Esophagus squamous epithelium (tissue), 5 donors: ENCODE results near the gene RALGAPB. TPM values are rescaled to one million over a fixed set of nuclear protein-coding genes. Genes with fewer than 3 reads are reported as not detected.

Experiments
- DNase-seq: peaks from one replicate; lab custom pipeline; 2025; lab: John Stamatoyannopoulos, UW
- H3K27ac ChIP-seq, 4 donors: fragments of 200-600 bp; sonication (generic); one replicate each; pipeline ENCODE4 v1.5.1; 2016 to 2019; ENCODE audit warnings: mild to moderate bottlenecking in 1 of 4
- H3K27me3 ChIP-seq, 4 donors: fragments of 200-600 bp; sonication (generic); 1 replicate in 3 of 4; 2 replicates in 1 of 4; pipeline versions ENCODE4 v1.5.1 to v1.6.0; 2017 to 2021; ENCODE audit warnings: antibody characterized with exemption in 1 of 4
- H3K36me3 ChIP-seq, 3 donors: fragments of 200-600 bp; sonication (generic); one replicate each; pipeline ENCODE4 v1.5.1; 2016 to 2019
- H3K4me1 ChIP-seq, 3 donors: fragments of 200-600 bp; sonication (generic); one replicate each; pipeline ENCODE4 v1.5.1; 2017 to 2019
- H3K4me3 ChIP-seq, 4 donors: fragments of 200-600 bp; sonication (generic); 1 replicate in 3 of 4; 2 replicates in 1 of 4; pipeline ENCODE4 v1.5.1; 2016 to 2019; ENCODE audit warnings: mild to moderate bottlenecking in 2 of 4, moderate library complexity in 1 of 4
- H3K9me3 ChIP-seq, 3 donors: fragments of 200-600 bp; sonication (generic); one replicate each; pipeline ENCODE4 v1.5.1; 2016 to 2019
- POLR2A ChIP-seq, 4 donors: fragments of 450-650 bp; IDR thresholded peaks; one replicate each; pipeline ENCODE4 v1.6.1; 2017; ENCODE audit warnings: antibody characterized with exemption in 4 of 4, mild to moderate bottlenecking in 4 of 4, moderate library complexity in 3 of 4
- WGBS, 2 donors: methylation state at CpG; one replicate each; pipeline ENCODE4 v1.1.5; 2018; 5-methylcytosine and 5-hydroxymethylcytosine counted together
- intact Hi-C: fragments of 100-400 bp; cut with DNase I; formaldehyde crosslinking; loops from one replicate; pipeline ENCODE4 v1.15.0; 2022
- total RNA-seq, 4 donors: library from RNA; depleted of rRNA; stranded (reverse); fragments of >200 nt; gene quantifications; one replicate each; pipeline ENCODE4 v1.1.0, GENCODE V29; 2016
- TF ChIP-seq, protein P1 (sequence below), 6 experiments: fragments of 450-650 bp in 4 of 6; fragments of 200-600 bp in 2 of 6; sonication (generic) in 2 of 6; IDR thresholded peaks; one replicate each; pipeline ENCODE4 v1.5.1; 2016 to 2019; ENCODE audit warnings: antibody characterized with exemption in 6 of 6, mild to moderate bottlenecking in 4 of 6, moderate library complexity in 4 of 6
- donor health status: DM: yes; HTN: yes; CAD: no.

RALGAPB gene
- total RNA-seq, 4 donors from 2014 or later, result 17.4 to 38.5 (median 26.9) TPM

DNA sequence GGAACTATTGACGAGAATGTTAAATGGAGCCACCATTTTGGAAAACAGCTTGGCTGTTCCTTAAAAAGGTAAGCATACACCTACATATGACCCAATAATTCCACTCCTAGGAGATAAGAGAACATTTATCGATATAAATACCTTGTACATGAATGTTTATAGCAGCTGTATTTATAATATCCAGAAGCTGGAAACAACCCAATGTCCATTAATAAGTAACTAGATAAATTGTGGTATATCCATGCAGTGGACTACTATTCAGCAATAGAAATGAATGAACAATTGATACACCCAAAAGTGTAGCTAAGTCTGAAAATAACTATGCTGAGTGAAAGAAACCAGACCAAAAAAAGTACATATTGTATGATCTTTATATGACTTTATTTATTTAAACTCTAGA, 66.1 kb downstream of the RALGAPB start:
- H3K4me1 ChIP-seq, result peaks cover 0 to 24% (median 0%) of the 10 kb centered on the region in 3 donors
- DNase-seq, result no peak
- no peak overlapping the region for H3K4me3 ChIP-seq
- H3K27me3 ChIP-seq, result no peaks in the 10 kb centered on the region
- peaks cover 0 to 97% (median 11%) of the 10 kb centered on the region in 3 donors for H3K36me3 ChIP-seq
- WGBS, 2 donors, result 96 to 100% methylated on average over 2 of the region's 2 CpGs
- TF ChIP-seq POLR2A (IDR thresholded peaks at IDR 0.05), result no peak
- TF ChIP-seq, protein P1, sequence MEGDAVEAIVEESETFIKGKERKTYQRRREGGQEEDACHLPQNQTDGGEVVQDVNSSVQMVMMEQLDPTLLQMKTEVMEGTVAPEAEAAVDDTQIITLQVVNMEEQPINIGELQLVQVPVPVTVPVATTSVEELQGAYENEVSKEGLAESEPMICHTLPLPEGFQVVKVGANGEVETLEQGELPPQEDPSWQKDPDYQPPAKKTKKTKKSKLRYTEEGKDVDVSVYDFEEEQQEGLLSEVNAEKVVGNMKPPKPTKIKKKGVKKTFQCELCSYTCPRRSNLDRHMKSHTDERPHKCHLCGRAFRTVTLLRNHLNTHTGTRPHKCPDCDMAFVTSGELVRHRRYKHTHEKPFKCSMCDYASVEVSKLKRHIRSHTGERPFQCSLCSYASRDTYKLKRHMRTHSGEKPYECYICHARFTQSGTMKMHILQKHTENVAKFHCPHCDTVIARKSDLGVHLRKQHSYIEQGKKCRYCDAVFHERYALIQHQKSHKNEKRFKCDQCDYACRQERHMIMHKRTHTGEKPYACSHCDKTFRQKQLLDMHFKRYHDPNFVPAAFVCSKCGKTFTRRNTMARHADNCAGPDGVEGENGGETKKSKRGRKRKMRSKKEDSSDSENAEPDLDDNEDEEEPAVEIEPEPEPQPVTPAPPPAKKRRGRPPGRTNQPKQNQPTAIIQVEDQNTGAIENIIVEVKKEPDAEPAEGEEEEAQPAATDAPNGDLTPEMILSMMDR (IDR thresholded peaks at IDR 0.05), result no peak
- H3K9me3 ChIP-seq, result no peaks in the 10 kb centered on the region
- intact Hi-C loops, result no loop called here
- no peak overlapping the region for H3K27ac ChIP-seq

DNA sequence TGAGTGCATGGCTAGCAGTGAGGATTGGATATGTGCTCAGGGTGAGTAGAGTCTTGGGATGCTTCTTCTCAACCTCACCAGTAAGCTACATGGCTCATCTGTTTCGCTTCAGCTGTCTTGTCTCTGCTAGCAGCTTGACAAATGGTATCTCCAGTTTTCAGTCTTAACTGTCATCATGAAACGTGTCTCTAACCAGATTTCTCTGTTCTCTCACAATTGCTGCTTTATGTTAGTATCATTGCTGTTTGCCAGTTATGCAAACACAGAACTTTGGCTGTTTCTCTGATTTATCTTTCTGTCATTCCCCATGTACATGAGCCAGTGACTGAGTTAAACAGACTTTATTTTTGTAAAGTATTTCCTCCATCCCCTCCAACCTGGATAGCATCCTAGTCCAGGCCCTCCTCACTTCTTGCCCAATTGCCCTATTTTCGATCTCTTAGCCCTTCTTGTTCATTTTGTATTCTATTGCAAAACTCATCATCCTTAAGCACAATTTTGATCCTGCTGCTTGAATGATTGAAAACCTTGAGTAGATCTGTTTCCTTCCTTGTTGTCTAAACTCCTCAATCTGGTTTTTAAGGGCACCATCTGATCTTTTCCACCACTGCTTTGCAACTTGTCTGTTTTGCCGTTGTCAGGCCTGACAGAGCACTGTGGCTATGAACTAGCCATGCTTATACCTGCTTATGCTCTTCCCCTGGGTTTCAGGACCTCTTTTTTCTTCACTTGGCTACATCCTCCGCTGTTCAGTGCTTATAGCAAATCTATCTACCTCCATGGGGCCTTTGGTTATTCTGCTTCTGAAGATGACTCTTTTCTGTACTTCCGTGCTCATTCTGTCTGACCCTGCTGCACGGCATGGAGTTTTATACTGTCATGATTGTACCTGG, 70.6 kb downstream of the RALGAPB start:
- WGBS, 2 donors, result 82 to 84% methylated on average over 7 of the region's 7 CpGs
- intact Hi-C loops, result no loop called here
- no peak overlapping the region for H3K27ac ChIP-seq

DNA sequence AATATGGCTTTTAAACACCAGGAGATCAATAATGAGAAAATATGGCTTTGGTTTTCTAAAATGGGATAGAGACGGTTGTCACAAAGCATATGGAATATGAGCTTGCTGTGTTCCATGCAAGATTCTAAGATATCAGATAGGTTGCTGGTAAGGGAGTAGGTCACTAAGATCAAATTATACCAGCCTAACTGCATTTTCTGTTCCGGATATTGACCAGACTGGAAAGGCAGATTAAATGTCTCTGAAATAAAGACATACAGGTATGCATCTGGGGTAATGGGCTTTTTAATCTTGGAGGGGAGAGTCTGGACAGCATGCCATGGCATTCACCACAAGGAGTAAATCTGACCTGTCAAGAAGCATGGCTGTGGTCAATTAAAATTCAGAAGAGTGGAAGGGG, 73.1 kb downstream of the RALGAPB start:
- Histone ChIP-seq H3K27me3 (no peaks in the 10 kb centered on the region), H3K27ac (no peak overlapping the region), H3K9me3 (no peaks in the 10 kb centered on the region), H3K4me3 (no peak overlapping the region), H3K36me3 (peaks cover 0 to 100% (median 32%) of the 10 kb centered on the region in 3 donors), H3K4me1 (no peaks in the 10 kb centered on the region)
- DNase-seq, result no peak
- 89 to 96% methylated on average over 2 of the region's 2 CpGs for WGBS, 2 donors
- intact Hi-C loops, result no loop called here
- no peak for TF ChIP-seq POLR2A (IDR thresholded peaks at IDR 0.05)
- TF ChIP-seq, protein P1 (IDR thresholded peaks at IDR 0.05), result no peak

More for the DNA sequence above, 70.6 kb downstream of the RALGAPB start:
- Histone ChIP-seq H3K9me3 (no peaks in the 10 kb centered on the region), H3K36me3 (peaks cover 0 to 100% (median 32%) of the 10 kb centered on the region in 3 donors), H3K4me1 (no peaks in the 10 kb centered on the region), H3K4me3 (no peak overlapping the region), H3K27me3 (no peaks in the 10 kb centered on the region)
- TF ChIP-seq POLR2A (IDR thresholded peaks at IDR 0.05), result no peak
- TF ChIP-seq, protein P1 (IDR thresholded peaks at IDR 0.05), result no peak
- no peak for DNase-seq

DNA sequence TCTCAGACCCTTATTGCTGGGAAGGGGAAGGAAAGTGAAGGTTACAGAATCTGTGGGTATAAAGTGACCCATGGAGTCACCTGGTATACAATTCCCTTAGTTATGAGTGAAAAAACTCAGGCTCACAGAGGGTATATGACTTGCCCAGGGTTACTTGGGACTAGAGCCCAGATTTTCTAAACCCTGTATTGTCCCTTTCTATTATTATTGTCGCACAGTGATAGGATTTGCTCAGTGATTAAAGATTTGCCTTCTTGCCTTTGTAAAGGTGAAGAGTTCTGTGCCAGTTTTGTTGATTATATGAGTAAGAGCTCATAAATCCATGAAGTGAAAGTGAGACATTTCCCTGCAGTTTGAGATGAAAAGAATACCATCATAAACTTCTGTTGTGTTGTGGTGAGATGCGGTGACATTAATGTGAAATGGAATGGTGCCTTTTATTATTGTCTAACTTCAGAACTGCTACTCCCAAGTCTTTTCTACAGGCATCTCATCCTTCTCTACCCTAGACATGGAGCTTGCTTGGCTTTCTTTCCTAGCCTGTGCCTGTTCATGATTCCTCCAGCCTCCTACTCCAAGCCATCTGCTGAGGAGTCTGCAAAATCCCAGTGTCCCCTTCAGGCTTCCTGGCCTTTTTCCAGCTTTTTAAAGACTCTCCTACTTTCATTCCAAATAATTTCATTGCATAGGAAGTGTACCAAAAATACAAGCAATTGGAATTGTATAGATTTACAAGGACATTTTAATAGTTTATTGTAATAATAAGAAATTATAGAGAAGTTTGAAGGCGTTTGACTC, 74.8 kb downstream of the RALGAPB start:
- no peak overlapping the region for H3K4me3 ChIP-seq
- H3K36me3 ChIP-seq, result peaks cover 0 to 100% (median 32%) of the 10 kb centered on the region in 3 donors
- TF ChIP-seq POLR2A (IDR thresholded peaks at IDR 0.05), result no peak
- TF ChIP-seq, protein P1 (IDR thresholded peaks at IDR 0.05), result no peak
- H3K4me1 ChIP-seq, result no peaks in the 10 kb centered on the region
- H3K27me3 ChIP-seq, result no peaks in the 10 kb centered on the region
- 81 to 82% methylated on average over 3 of the region's 3 CpGs for WGBS, 2 donors
- no peak for DNase-seq
- no peak overlapping the region for H3K27ac ChIP-seq
- intact Hi-C loops, result no loop called here
- H3K9me3 ChIP-seq, result no peaks in the 10 kb centered on the region
